Raji (cell line): ENCODE data around the gene CAMTA2.

Experiments used
- POLR2A ChIP-seq: IDR thresholded peaks from 2 replicates; pipeline ENCODE4 v1.6.1; 2011; ENCODE audit warnings: low read depth, low read length, control low read depth; ENCODE audit not compliant: insufficient read depth

The CAMTA2 gene

DNA sequence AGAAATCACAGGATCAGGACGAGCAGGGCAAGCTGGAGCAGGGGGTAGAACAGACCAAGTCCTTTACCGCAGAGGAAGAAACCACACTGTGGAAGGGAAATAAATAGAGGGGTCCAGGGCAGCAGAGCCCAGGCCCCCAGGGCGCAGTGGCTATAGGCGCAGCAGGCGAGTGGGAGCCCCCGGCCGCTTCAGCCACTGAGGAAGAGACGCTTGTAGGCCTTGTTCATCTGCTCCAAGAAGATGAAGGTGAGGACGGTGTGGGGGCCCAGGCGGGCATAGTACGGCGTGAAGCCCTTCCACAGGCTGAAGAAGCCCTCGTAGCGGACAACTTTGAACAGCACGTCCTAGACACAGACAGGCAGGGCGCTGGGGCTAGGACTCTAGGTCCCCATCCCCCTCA, 49.9 kb downstream of the CAMTA2 start:
- TF ChIP-seq POLR2A: no peak

GRCh38 chr17:4936436-4936835, 51.0 kb downstream of the CAMTA2 start:
- TF ChIP-seq POLR2A: no peak

- TF ChIP-seq POLR2A: no peak
Measured at GRCh38 chr17:4935650-4936049, 51.8 kb downstream of the CAMTA2 start.

DNA sequence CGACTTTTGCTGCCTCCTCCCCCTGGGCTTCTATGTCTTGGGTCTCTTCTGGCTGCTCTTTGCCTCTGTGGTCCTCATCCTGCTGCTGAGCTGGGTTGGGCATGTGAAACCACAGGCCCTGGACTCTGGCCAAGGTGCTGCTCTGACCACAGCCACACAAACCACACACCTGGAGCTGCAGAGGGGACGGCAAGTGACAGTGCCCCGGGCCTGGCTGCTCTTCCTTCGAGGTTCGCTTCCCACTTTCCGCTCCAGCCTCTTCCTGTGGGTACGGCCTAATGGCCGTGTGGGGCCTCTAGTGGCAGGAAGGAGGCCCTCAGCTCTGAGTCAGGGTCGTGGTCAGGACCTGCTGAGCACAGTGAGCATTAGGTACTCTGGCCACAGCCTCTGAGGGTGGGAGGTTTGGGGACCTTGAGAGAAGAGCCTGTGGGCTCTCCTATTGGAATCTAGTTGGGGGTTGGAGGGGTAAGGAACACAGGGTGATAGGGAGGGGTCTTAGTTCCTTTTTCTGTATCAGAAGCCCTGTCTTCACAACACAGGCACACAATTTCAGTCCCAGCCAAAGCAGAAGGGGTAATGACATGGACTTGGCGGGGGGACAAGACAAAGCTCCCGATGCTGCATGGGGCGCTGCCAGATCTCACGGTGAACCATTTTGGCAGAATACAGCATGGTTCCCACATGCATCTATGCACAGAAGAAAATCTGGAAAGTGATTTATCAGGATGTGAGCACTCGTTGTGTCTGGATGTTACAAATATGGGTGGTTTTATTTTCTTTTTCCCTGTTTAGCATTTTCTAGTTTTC, 53.1 kb downstream of the CAMTA2 start:
- TF ChIP-seq POLR2A: peak; percentile 49; the same call in 1 of the 2 replicates

GRCh38 chr17:4933646-4934045, 53.8 kb downstream of the CAMTA2 start:
- TF ChIP-seq POLR2A: no peak

- no peak for TF ChIP-seq POLR2A
Measured at GRCh38 chr17:4932756-4933155, 54.7 kb downstream of the CAMTA2 start.

DNA sequence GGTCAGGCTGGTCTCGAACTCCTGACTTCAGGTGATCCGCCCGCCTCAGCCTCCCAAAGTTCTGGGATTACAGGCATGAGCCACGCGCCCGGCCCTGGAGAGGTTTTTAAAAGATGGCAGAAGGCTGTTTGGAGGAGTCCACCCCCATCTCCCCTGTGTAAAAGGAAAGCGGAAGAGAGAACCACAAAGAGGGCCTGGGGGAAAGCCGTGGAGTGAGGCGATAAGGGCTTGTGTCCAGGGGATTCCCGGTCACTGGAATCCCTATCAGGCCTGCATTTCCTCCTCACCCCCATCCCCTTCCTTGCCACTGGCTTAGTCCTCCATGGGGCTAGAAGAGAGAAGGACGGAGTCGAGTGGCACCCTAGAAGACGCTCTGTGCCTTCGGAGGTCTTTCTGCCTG, 55.5 kb downstream of the CAMTA2 start, which contains the start of gene GP1BA:
GP1BA (plus strand) TSS at position 315 of the 400 bp plus-strand sequence. CDS start 328 bp downstream, outside the sequence.
- TF ChIP-seq POLR2A: no peak

- TF ChIP-seq POLR2A: no peak
Measured at GRCh38 chr17:4928881-4929280, 58.6 kb downstream of the CAMTA2 start.

DNA sequence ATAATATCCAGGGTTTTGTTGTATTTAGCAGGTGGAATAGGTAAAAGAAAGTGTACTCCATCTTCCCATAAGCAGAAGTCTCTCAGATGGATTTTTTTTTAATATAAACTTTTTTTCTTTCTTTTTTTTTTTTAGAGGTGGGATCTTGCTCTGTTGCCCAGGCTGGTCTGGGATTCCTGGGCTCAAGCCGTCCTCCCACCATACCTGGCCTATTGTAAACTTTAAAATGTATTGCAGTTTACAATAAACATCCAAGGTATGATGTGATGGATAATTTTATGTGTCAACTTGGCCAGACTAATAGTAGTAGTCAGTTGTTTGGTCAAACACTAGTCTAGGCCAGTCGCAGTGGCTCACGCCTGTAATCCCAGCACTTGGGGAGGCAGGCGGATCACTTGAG, 66.2 kb downstream of the CAMTA2 start:
- TF ChIP-seq POLR2A: no peak

DNA sequence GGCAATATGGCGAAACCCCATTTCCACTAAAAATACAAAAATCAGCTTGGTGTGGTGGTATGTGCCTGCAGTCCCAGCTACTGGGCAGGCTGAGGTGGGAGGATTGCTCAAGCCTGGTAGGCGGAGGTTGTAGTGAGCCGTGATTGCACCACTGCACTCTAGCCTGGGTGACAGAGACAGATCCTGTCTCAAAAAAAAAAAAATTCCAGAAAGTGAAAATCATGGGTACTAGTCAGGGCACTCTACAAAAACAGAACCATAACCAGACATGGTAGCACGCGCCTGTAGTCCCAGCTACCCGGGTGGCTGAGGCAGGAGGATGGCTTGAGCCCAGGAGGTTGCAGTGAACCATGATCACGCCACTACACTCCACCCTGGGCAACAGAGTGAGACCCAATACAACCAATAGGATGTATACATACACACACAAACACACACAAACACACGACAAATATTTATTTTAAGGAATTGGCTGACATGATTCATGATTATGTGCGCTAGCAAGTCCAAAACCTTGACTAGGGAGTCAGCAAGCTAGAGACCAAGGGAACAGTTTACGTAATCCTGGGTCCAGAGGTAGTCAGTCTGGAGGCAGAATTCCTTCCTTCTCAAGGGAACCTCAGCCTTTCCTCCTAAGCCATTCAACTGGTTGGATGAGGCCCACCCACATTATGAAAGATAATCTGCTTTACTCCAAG, 67.0 kb downstream of the CAMTA2 start:
- no peak for TF ChIP-seq POLR2A

- TF ChIP-seq POLR2A: no peak
Measured at GRCh38 chr17:4919511-4920047, 67.9 kb downstream of the CAMTA2 start.
